ENCODE measurements around the gene TBC1D9.

The TBC1D9 gene

GRCh38 chr4:140659943-140660700 is 96.1 kb downstream of the TBC1D9 start:
- no peak overlapping the region for H3K4me2 ChIP-seq (ENCODE audit: low read length)
- TF ChIP-seq CTCF (IDR thresholded peaks at IDR 0.05; ENCODE audit: low read depth, low read length, poor library complexity, severe bottlenecking) (no peak), EZH2phosphoT487 (IDR thresholded peaks at IDR 0.05; ENCODE audit: borderline replicate concordance, low read length) (no peak)
- no peaks in the 10 kb centered on the region for H3K9me3 ChIP-seq (ENCODE audit: control insufficient read depth, insufficient read depth, low read length)
- H3K27ac ChIP-seq (ENCODE audit: low read depth, low read length) = no peak overlapping the region
- no peaks in the 10 kb centered on the region for H4K20me1 ChIP-seq (ENCODE audit: control insufficient read depth, insufficient read depth, low read depth, low read length)
- no peaks in the 10 kb centered on the region for H3K4me1 ChIP-seq (ENCODE audit: control insufficient read depth, low read length)
- H3K36me3 ChIP-seq (ENCODE audit: control insufficient read depth, low read length) = no peaks in the 10 kb centered on the region
- H3F3A ChIP-seq (ENCODE audit: control insufficient read depth, insufficient read depth) = no peaks in the 10 kb centered on the region
- H3K9me2 ChIP-seq (replicated peaks; ENCODE audit: control insufficient read depth, low read length) = no peaks in the 10 kb centered on the region
- no peak overlapping the region for H3K4me3 ChIP-seq (ENCODE audit: low read length)
- no peaks in the 10 kb centered on the region for H3K79me2 ChIP-seq (ENCODE audit: control insufficient read depth, low read length)
- H3K27me3 ChIP-seq (ENCODE audit: control insufficient read depth, low read length) = no peaks in the 10 kb centered on the region

GRCh38 chr4:140654495-140654814 is 101.7 kb downstream of the TBC1D9 start:
- Histone ChIP-seq H3F3A (ENCODE audit: control insufficient read depth, insufficient read depth) (no peaks in the 10 kb centered on the region), H3K36me3 (ENCODE audit: control insufficient read depth, low read length) (no peaks in the 10 kb centered on the region), H3K27me3 (ENCODE audit: control insufficient read depth, low read length) (no peaks in the 10 kb centered on the region), H3K27ac (ENCODE audit: low read depth, low read length) (no peak overlapping the region), H3K9me3 (ENCODE audit: control insufficient read depth, insufficient read depth, low read length) (no peaks in the 10 kb centered on the region), H4K20me1 (ENCODE audit: control insufficient read depth, insufficient read depth, low read depth, low read length) (no peaks in the 10 kb centered on the region), H3K4me1 (ENCODE audit: control insufficient read depth, low read length) (no peaks in the 10 kb centered on the region), H3K79me2 (ENCODE audit: control insufficient read depth, low read length) (no peaks in the 10 kb centered on the region), H3K9me2 (replicated peaks; ENCODE audit: control insufficient read depth, low read length) (no peaks in the 10 kb centered on the region), H3K4me3 (ENCODE audit: low read length) (no peak overlapping the region), H3K4me2 (ENCODE audit: low read length) (no peak overlapping the region)
- TF ChIP-seq EZH2phosphoT487 (IDR thresholded peaks at IDR 0.05; ENCODE audit: borderline replicate concordance, low read length) (no peak), CTCF (IDR thresholded peaks at IDR 0.05; ENCODE audit: low read depth, low read length, poor library complexity, severe bottlenecking) (no peak)

- Histone ChIP-seq H3K27me3 (ENCODE audit: control insufficient read depth, low read length) (no peaks in the 10 kb centered on the region), H3K4me2 (ENCODE audit: low read length) (no peak overlapping the region), H4K20me1 (ENCODE audit: control insufficient read depth, insufficient read depth, low read depth, low read length) (no peaks in the 10 kb centered on the region), H3K27ac (ENCODE audit: low read depth, low read length) (no peak overlapping the region), H3K4me1 (ENCODE audit: control insufficient read depth, low read length) (no peaks in the 10 kb centered on the region), H3K9me2 (replicated peaks; ENCODE audit: control insufficient read depth, low read length) (no peaks in the 10 kb centered on the region), H3F3A (ENCODE audit: control insufficient read depth, insufficient read depth) (no peaks in the 10 kb centered on the region), H3K9me3 (ENCODE audit: control insufficient read depth, insufficient read depth, low read length) (no peaks in the 10 kb centered on the region), H3K79me2 (ENCODE audit: control insufficient read depth, low read length) (no peaks in the 10 kb centered on the region), H3K4me3 (ENCODE audit: low read length) (no peak overlapping the region), H3K36me3 (ENCODE audit: control insufficient read depth, low read length) (no peaks in the 10 kb centered on the region)
- no peak for TF ChIP-seq EZH2phosphoT487 (IDR thresholded peaks at IDR 0.05; ENCODE audit: borderline replicate concordance, low read length)
- no peak for TF ChIP-seq CTCF (IDR thresholded peaks at IDR 0.05; ENCODE audit: low read depth, low read length, poor library complexity, severe bottlenecking)
Observed at GRCh38 chr4:140653718-140654494, 102.3 kb downstream of the TBC1D9 start.

All from DOHH2 (cell line).